ENCODE measurements around the gene DMAC2. TPM values are rescaled to one million over a fixed set of nuclear protein-coding genes. Genes with fewer than 3 reads are reported as not detected.
"Not testable (repeated sequence)": the region's sequence is repeated elsewhere in the genome, so short reads cannot be mapped to it uniquely, and the experiment has no call there.

The DMAC2 gene
- total RNA-seq, 4 donors from 2014 or later = 34.8 to 49.8 (median 35.7) TPM

- intact Hi-C loops (cut with DNase I; ENCODE audit: low total_unique reads) = no loop called here
- DNase-seq (ENCODE audit: low spot score in 2 of 2) = no peak
- H3K4me3 ChIP-seq (ENCODE audit: low read depth, poor library complexity, severe bottlenecking) = no peak overlapping the region
- TF ChIP-seq POLR2A (IDR thresholded peaks at IDR 0.05) (no peak), CTCF (IDR thresholded peaks at IDR 0.05) (no peak)
- 47 to 56% methylated on average over 8 of the region's 8 CpGs for WGBS, 2 donors
These were observed 38.5 kb upstream of the DMAC2 start for GRCh38 chr19:41478171-41478570.

GRCh38 chr19:41476583-41476982, 36.9 kb upstream of the DMAC2 start:
- intact Hi-C loops (cut with DNase I; ENCODE audit: low total_unique reads) = no loop called here
- no peak for DNase-seq (ENCODE audit: low spot score in 2 of 2)
- TF ChIP-seq POLR2A (IDR thresholded peaks at IDR 0.05) = no peak
- TF ChIP-seq CTCF (IDR thresholded peaks at IDR 0.05) = no peak
- H3K4me3 ChIP-seq (ENCODE audit: low read depth, poor library complexity, severe bottlenecking) = no peak overlapping the region

- intact Hi-C loops (cut with DNase I; ENCODE audit: low total_unique reads); H3K4me3 ChIP-seq (ENCODE audit: low read depth, poor library complexity, severe bottlenecking): not testable (repeated sequence)
These were observed 23.8 kb upstream of the DMAC2 start for GRCh38 chr19:41463257-41464256.

GRCh38 chr19:41462497-41462896, 22.8 kb upstream of the DMAC2 start:
- 45 to 50% methylated on average over 6 of the region's 6 CpGs for WGBS, 2 donors
- DNase-seq (ENCODE audit: low spot score in 2 of 2) = no peak
- H3K4me3 ChIP-seq (ENCODE audit: low read depth, poor library complexity, severe bottlenecking) = no peak overlapping the region
- TF ChIP-seq CTCF (IDR thresholded peaks at IDR 0.05) (no peak), POLR2A (IDR thresholded peaks at IDR 0.05) (no peak)
- intact Hi-C loops (cut with DNase I; ENCODE audit: low total_unique reads) = no loop called here

More at GRCh38 chr19:41463257-41464256, 23.8 kb upstream of the DMAC2 start:
- 80% methylated on average over 22 of the region's 22 CpGs for WGBS, 2 donors
- DNase-seq (ENCODE audit: low spot score in 2 of 2) = not testable (repeated sequence)

- 23 to 58% methylated on average over 1 of the region's 1 CpG for WGBS, 2 donors
- TF ChIP-seq POLR2A (IDR thresholded peaks at IDR 0.05) = no peak
- no peak for TF ChIP-seq CTCF (IDR thresholded peaks at IDR 0.05)
- intact Hi-C loops (cut with DNase I; ENCODE audit: low total_unique reads) = no loop called here
- H3K4me3 ChIP-seq (ENCODE audit: low read depth, poor library complexity, severe bottlenecking) = no peak overlapping the region
- no peak for DNase-seq (ENCODE audit: low spot score in 2 of 2)
These were observed 17.5 kb upstream of the DMAC2 start for GRCh38 chr19:41457241-41457640.

GRCh38 chr19:41456342-41456918, 16.7 kb upstream of the DMAC2 start:
- no peak overlapping the region for H3K4me3 ChIP-seq (ENCODE audit: low read depth, poor library complexity, severe bottlenecking)
- 14 to 15% methylated on average over 7 of the region's 7 CpGs for WGBS, 2 donors
- intact Hi-C loops (cut with DNase I; ENCODE audit: low total_unique reads) = no loop called here
- no peak for TF ChIP-seq POLR2A (IDR thresholded peaks at IDR 0.05)
- TF ChIP-seq CTCF (IDR thresholded peaks at IDR 0.05) = no peak
- DNase-seq (ENCODE audit: low spot score in 2 of 2) = no peak

All from lower leg skin (tissue), 4 donors.